SH-SY5Y (cell line): ENCODE results near the gene PRDM16.

ENCODE experiments used
- GATA2 ChIP-seq: IDR thresholded peaks from 2 replicates; pipeline ENCODE4 v1.6.1; 2011; ENCODE audit warnings: mild to moderate bottlenecking, low read depth, low read length
- GATA3 ChIP-seq: IDR thresholded peaks from 2 replicates; pipeline ENCODE4 v1.6.1; 2011; ENCODE audit warnings: low read depth, mild to moderate bottlenecking, low read length, moderate library complexity

The PRDM16 gene

DNA sequence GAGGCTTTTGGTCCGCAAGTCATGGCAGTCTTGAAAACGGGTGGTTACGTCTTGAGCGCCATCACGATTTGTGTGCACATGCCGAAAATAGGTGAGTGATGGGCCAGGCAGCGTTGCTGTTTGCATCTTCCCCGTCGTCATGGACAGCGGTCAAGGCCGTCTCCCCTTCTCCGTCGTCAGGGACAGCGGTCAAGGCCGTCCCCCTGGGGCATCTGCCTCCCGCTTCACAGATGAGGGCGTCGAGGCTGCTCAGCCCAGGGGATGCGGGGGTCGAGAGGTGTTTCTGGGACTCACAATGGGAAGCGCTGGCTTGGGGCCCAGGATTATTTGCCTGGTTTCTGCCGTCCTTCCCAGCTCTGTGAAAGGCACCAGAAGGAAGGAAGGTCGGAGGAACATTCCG is 162.2 kb downstream of the PRDM16 start:
- TF ChIP-seq GATA2 (no peak), GATA3 (no peak)

DNA sequence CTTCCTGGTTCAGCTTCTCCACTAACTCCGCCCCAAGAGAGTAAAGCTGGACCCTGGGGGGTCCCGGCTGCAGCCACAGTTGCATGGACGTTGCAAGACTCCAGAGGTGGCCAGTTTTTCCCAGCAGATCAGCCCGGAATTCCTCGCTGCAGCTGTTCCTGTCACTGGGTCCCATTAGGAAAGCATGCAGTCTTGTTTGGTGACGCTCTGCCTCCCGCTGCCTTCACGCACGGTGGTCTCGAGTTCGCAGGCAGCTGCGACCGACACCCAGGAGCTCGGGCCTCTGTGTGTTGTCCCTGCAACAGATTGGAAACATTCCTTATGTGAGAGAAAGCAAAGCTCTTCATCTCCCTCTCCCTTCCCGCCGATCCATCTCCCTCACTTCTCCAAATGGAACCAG is 162.8 kb downstream of the PRDM16 start:
- TF ChIP-seq GATA2 (no peak), GATA3 (no peak)

DNA sequence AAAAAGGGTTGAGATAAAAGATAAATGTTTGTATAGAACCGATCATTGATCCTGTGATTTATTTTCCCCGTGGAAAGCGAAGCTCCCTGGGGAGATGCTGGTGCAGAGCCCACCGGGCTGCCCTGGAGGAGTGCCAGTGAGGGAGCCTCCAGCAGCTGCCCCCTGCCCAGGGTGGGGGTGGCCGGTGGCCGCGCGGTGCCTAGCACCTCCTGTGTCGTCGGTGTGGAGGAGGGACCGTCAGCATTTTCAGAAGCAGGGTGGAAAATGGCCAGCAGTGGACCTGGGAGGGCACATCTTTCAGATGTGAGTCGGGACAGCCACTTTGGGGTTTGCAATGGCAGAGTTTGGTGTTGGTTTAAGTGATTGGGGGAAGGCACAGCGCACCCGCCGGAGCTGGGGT is 164.0 kb downstream of the PRDM16 start:
- TF ChIP-seq GATA2 = no peak
- no peak for TF ChIP-seq GATA3

DNA sequence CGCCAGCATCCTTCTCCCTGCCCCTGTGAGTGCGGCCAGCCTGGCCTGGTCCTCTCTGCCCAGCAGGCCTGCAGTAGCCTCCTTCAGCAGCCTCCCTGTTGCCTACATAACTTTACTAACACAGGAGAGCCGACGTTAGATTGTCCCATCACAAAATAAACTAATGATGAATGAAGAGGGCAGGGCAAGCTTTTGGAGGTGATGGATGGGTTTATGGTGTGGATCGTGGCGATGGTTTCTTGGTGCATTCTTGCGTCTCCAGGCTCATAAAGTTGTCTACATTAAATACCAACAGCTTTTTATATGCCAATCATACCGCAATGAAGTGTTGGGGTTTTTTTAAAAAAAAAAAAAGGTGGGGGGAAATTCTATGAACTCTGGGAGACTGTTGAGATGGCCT is 164.5 kb downstream of the PRDM16 start:
- TF ChIP-seq GATA3 (no peak), GATA2 (no peak)

DNA sequence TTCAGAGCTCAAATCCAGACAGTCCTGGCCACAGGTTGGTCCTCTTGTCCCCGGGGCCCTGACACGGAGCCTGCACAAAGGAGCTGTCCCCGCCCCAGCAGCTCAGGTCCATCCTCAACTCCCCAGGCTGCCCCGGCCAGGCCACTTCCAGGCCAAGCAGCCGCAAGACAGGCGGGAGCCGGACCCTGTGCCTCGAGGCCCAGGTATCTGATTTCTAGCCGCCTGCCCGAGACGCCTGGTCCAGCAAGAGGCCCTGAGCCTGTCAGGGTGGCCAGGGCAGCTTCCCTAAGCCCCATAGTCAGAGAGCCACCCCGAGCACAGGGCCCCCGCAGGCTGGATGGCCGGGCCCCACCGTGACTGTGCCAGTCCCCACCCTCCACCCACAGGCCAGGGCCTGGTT is 165.3 kb downstream of the PRDM16 start:
- TF ChIP-seq GATA2 = no peak
- TF ChIP-seq GATA3 = no peak

DNA sequence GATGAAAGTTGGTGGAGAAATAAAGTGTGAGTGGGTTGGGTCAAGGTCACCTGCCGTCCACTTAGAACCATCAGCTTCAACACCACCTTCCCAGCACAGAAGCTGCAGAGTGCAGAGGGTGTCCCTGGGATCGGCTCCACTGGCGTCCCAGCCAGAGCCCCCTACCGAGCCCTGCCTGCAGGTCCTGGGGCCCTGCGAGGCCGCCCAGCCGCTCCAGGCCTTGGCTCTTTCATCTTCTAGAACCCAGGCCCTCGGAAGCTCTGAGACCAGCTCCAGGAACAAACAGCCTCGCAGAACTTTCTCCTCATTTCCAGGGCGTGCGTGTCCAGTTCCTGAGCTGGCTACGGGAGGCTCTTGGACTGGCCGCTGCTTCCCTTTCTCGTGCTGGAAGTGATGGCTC is 166.0 kb downstream of the PRDM16 start:
- TF ChIP-seq GATA3 (no peak), GATA2 (no peak)

DNA sequence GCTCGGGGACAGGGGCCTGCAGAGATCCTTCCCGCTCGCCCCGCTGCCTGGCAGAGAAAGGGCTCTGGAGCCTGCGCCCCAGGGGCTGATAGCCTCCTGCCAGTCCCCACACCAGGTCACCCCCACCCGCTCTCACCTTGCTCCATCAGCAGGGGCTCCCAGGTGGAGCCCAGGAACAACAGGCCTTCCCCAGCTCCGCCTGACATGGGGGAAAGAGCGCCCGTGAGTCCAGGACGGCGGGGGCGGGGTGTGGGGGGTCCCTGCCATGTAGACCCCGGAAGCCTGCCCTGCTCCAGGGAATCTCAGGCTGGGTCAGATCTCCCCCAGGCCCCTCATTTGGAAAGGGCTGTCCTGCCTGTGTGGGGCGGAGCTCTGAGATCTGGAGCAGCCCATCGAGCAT is 166.5 kb downstream of the PRDM16 start:
- TF ChIP-seq GATA3 = no peak
- no peak for TF ChIP-seq GATA2

DNA sequence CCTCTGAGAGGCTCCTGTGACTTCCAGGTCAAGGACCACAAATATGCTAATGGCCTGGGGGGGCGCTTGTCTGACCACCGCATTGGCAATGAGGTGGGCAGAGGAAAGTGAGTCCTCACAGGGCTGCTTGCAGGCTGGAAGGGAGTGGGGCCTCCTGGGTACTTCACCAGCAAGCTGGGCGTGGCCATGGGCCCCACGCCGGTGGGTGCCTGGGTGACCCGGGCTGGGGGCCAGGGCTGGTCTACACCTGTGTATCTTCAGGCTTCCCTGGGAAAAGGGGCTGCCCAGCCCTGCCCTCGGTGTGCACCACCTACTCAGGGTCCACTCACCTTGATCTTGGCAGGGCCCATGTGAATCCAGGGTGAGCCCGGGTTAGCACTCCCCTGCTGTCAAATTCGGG is 167.4 kb downstream of the PRDM16 start:
- TF ChIP-seq GATA3 = no peak
- no peak for TF ChIP-seq GATA2

DNA sequence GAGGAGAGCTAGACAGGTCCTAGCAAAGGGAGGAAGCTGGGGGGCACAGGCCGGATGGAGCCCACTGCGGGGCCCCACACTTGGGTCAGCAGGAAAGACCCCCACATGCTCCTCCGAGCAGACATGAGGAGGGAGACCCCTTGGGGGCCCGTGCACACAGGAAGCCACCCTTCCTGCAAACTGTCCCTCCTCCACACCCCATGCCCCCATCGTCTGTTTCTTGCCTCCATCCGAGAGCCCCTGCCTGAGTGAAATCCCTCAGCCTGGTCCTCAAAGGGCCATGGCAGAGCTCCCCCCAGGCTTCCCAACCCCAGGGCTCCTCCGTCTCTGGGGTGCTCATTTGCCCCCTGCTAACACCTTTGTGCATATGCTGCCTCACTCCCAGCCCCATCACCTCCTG is 168.0 kb downstream of the PRDM16 start:
- TF ChIP-seq GATA3 = no peak
- no peak for TF ChIP-seq GATA2

DNA sequence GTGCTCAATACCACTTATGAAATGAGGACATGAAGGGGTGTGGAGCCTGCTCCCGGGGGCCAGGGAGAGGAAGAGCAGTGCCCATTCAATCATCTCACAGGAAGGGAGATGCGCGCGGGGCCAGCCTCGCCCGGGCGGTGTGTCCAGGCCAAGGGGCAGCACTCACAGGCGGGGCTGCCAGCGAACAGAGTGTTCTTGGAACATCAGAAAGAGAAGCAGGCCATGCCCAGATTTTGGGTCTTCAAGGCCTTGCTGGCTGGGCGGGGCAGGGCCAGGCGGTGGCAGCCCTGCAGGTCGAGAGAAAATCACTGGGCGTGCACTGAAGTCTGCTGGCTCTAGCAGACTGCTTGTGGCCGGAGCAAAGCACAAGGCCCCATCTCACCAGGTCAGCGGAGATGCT is 168.6 kb downstream of the PRDM16 start:
- TF ChIP-seq GATA2 = no peak
- no peak for TF ChIP-seq GATA3

DNA sequence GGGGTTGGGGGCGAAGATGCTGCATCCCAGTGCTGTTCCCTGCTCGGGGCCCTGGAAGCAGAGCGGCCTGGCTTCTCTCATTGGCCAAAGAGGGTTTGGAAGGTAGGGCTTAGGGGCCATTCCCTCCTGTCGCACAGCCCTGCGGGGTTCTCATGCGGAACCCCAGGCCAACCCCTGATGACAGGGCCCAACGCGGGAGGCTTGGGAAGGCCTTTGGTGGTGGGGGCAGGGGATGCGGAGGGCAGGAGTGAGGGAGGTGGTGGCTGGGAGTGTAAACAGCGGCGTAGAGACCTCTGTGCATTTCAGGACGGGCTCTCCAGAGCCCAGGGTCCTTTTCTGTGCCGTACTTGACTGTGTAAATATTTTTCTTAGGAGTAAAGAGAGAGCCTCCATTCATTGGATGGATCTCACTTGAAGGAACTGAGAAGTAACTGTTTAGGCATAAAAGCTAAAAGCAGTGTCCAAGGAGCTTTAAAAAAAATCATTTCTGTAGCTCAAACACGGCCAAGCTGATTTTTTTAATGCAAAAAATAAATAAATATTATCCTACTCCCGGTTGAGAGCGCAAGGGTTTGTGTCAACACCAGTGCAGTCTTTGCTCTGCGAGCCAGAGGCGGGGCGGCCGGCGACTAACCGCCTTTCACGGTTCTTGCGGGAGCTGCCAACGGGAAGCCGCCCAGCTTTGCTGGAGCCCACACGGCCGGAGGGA is 169.1 kb downstream of the PRDM16 start:
- TF ChIP-seq GATA3 (no peak), GATA2 (no peak)

DNA sequence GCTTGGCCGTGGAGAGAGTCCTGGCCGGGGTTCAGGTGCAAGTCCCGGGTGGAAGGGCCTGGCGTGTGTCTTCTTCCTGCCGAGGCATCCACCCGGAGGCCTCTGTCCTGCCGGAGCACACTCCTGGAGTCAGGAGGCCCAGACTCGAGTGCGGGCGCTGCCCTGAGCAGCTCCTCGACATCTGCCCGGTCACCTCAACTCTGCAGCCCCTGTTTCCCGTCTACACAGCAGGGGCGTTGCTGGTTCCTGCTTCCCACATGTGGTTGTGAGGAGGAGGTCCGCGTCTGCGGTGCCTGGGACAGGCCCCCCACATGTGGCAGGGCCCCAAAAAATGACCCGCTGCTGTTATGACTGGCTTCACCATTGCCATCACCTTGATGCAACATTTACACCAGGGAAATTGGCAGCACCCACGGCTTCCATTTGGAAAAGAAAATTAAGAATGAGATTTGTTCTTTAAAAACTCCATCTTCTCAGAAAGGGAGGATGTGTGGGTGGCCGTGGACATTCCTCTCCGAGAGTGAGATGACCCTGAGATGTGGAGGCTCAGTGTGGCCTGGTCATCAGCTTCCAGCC is 169.8 kb downstream of the PRDM16 start:
- TF ChIP-seq GATA3 (no peak), GATA2 (no peak)

DNA sequence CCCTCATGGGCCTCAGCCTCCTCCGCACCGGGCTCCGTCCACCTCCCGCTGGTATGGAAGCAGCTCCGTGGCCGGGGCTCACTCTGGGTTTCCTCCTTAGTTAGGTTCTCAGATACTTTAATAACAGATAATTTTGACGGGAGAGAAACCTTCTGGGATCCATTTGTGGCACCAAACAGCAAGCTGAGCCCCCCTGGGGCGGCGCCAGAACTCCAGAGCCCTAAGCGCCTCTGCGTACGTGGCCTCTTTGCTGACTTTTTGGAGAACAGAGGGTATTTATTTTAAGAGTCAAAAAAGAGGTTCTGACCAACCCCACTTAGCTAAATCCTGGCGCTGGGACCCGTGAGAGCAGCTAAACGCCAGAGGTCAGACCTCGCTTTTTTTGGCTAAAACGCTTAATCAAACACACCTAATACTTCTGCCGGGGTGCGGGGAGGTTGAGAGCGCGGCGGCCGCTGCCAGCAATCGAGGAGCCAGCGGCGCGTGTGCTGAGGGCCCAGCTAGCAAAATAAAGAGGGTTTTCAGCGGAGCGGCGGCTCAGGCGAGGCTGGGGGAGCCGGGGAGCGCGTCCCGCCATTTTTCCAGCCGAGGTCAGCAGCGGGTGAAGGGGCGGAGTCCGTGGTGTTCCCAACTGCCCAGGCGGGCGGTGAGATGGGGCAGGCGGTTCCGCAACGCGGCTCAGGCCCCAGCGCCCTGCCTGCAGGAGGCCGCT is 171.7 kb downstream of the PRDM16 start:
- no peak for TF ChIP-seq GATA2
- TF ChIP-seq GATA3 = no peak

DNA sequence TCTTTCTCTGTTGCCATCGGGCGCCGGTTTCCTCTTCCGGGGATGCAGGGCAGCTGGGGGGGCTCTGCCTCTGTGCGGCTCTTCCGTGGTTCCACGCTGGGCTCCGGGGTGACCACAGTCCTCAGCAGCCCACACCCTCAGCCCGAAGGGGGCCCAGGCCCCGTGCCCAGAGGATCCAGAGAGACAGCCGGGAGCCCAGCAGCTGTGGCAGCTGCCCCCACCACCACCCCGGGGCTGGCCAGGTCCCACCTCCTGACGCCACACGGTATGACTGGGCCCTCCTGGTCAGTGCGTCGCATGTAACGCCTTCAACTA is 172.2 kb downstream of the PRDM16 start:
- TF ChIP-seq GATA2 (no peak), GATA3 (no peak)

DNA sequence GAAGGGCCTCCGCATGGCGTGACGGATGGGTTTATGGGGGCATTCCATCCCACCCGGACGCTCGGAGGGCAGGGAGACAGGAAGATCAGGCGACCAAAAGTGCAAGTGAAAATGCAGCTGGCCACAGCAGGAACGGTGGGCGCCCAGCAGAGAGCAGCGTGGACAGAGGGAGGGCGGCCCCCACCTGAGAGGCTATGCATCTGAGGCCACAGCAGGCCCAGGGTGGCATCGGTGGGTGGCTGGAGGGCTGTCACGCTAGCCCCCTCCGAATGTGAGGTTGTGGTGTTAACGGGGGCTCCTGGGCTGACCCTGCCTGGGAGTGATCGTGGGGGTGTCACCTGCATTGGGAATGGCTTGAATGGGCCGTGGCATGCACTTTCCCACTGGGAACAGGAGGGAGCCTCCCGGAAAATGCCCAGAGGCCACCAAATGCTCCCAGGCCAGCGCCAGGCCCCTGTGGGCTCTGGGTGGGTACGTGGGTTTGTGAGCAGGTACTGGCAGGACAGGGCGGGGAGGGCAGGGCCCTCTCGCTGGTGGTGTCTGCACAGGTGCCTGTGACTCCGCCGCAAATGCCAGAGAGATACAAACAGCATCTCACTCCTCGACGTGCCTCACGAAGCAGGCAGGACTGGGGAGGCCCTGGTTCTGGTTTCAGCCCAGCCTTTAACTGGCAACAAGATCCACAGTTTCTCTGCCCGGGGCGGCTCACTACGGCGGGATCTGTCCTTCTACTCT is 172.8 kb downstream of the PRDM16 start:
- TF ChIP-seq GATA3 (no peak), GATA2 (no peak)
